AG09309 (cell line): Measurements from ENCODE around the gene RHOB.

Source experiments
- DNase-seq: peaks from one replicate; pipeline ENCODE4 v3.0.0-alpha.2; 2010; ENCODE audit warnings: low read depth
- H3K4me3 ChIP-seq: 2 replicates; pipeline ENCODE4 v1.5.1; 2011; ENCODE audit warnings: mild to moderate bottlenecking, low read depth, low read length, moderate library complexity; ENCODE audit not compliant: control insufficient read depth
- TF ChIP-seq, protein P1 (sequence below): IDR thresholded peaks from 2 replicates; pipeline ENCODE4 v1.5.1; 2011; ENCODE audit warnings: mild to moderate bottlenecking, low read depth, low read length, inconsistent platforms; ENCODE audit not compliant: insufficient read depth, control insufficient read depth; ENCODE audit errors: missing control alignments

RHOB gene

DNA sequence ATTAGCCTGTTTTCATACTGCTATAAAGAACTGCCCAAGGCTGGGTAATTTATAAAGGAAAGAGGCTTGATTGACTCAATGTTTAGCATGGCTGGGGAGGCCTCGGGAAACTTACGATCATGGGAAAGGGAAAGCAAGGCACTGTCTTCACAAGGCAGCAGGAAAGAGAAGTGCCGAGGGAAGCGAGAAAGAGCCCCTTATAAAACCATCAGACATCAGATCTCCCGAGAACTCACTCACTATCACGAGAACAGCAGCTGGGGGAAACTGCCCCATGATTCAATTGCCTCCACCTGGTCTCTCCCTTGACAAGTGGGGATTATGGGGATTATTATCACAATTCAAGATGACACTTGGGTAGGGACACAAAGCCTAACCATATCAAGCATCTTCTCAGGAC is 23.3 kb downstream of the RHOB start:
- DNase-seq: no peak

DNA sequence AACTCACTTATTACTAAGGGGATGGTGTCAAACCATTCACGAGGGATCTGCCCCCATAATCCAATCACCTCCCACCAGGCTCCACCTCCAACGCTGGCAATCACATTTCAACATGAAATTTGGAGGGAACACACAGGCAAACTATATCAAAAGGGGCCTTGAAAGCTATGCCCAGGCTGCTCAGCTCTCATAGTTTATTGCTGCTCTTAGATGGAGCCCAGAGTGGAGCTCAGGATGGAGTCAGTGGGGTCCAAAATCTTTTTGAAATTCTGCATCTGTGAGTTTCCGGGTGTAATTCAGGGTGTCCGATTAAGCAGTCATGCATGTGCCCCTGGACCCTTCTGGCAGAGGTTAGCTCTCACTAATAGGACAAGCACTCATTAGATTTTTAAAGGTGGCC is 24.3 kb downstream of the RHOB start:
- H3K4me3 ChIP-seq: no peak overlapping the region
- DNase-seq: no peak
- TF ChIP-seq, protein P1, sequence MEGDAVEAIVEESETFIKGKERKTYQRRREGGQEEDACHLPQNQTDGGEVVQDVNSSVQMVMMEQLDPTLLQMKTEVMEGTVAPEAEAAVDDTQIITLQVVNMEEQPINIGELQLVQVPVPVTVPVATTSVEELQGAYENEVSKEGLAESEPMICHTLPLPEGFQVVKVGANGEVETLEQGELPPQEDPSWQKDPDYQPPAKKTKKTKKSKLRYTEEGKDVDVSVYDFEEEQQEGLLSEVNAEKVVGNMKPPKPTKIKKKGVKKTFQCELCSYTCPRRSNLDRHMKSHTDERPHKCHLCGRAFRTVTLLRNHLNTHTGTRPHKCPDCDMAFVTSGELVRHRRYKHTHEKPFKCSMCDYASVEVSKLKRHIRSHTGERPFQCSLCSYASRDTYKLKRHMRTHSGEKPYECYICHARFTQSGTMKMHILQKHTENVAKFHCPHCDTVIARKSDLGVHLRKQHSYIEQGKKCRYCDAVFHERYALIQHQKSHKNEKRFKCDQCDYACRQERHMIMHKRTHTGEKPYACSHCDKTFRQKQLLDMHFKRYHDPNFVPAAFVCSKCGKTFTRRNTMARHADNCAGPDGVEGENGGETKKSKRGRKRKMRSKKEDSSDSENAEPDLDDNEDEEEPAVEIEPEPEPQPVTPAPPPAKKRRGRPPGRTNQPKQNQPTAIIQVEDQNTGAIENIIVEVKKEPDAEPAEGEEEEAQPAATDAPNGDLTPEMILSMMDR: no peak

More for the DNA sequence above, 23.3 kb downstream of the RHOB start:
- TF ChIP-seq, protein P1: no peak
- H3K4me3 ChIP-seq: no peak overlapping the region

DNA sequence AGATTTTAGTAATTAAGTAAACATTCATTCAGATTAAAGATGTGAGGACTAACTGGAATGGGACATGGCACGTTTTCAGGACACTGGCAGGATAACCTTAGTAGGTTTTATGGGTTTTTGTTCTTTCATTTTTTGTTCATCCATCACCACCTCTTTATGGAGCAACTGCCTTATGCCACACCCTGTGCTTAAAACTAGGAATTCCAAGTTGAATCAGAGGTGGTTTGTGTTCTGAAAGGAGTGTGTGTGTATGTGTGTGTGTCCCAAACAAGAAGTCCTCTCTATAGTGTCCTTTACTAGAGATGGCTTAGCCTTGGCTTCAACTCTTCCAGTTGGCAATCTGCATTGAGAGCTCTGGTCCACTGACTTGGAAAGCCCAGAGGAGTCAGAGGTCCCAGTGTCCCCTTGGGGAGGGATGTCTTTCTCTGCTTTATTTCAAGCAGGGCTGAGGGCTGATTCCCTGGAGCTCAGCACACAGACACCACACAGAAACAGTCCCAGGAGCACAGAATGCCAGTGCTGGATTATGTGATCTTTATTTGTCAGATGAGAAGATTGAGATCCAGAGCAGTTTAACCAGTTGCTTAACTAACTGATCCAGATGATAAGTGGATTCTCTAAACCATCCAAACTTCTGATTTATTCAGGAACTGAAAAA is 25.2 kb downstream of the RHOB start:
- no peak overlapping the region for H3K4me3 ChIP-seq
- no peak for DNase-seq

DNA sequence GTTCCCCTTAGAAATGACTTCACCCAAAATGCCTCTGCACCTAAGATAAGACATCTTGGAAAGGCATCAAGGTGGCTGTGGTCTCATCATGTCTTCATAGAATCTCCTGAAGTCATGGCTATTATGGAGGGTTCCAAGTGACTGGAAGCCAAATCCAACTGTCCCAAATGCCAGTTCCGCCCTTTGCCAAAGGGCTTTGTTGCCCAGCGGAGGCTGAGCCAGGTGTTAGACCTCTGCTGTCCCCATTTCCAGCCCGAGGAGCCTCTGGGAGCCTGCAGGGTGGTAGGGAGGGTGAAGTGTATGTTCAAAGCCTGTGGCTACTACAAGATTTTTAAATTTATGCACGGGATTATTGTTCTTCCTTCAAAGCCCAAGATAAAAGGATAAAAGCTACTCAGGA is 25.7 kb downstream of the RHOB start:
- TF ChIP-seq, protein P1: no peak
- DNase-seq: no peak

More for the DNA sequence above, 25.2 kb downstream of the RHOB start:
- TF ChIP-seq, protein P1: no peak

DNA sequence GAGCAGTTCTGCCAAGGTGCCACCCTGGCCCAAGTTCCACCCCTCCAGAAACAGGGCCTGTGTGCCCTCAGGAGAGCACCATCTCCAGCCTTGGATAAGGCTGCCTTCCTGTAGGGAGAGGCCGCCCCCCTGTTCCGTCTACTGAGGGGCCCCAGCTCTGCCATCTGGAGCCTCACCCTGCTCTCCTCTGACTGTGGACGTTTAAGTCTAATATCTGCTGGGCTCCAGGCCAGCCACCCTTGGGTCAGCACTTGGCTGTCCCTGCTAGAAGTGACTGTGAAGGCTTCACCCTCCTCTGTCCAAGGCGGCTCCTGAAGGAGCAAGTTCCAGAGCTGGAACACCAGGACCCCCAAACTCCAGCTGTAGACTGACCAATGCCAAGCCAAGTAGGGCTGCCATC is 26.3 kb downstream of the RHOB start:
- no peak for DNase-seq
- no peak overlapping the region for H3K4me3 ChIP-seq
- TF ChIP-seq, protein P1: no peak

More for the DNA sequence above, 25.7 kb downstream of the RHOB start:
- no peak overlapping the region for H3K4me3 ChIP-seq

DNA sequence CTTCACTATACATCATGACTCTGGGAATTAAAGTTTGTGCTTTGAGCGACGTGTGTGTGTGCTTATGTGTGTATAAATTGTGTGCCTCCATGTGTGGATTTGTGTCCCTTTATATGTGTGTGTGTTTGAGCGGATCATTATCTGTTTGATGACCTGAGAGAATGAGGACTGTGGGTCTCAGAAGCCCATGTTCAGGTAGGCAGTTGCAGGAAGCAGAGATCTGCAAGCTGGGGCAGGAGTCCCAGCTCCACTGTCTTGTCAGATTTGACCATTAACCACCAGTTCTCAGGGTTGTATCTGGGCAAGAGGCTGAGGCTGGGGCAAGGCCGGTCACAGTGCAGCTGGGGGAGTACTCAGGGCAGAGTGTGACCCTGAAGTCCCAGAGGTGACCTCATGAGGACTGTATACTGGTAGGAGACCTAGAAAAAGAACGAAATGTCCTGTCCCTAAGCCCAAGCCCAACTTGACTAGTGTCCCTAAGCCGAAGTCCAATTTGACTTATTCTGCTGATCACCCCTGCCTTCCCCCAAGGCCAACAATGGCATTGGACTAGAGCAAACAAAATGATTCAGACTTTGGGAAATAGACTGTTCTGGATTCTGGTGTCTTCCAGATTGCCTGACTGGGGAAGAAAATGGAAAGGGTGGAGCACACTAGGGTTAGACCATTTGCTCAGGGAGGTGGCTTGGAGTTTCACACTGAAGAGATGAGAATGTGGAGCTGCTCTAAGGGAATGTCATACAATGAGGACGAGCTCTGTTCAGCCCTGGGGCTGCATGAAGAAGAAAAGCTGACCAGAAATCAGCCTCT is 28.1 kb downstream of the RHOB start:
- DNase-seq: no peak
- TF ChIP-seq, protein P1: no peak
- H3K4me3 ChIP-seq: no peak overlapping the region
